IMR-90 (cell line): ENCODE results near the gene FAM110D.

Experiments
- BHLHE40 ChIP-seq: fragments of 150-350 bp; IDR thresholded peaks from 2 replicates; pipeline ENCODE4 v1.6.1; 2016; ENCODE audit warnings: mild to moderate bottlenecking, low read depth, low read length
- CTCF ChIP-seq: conservative IDR thresholded peaks from 2 replicates; pipeline ENCODE4 v1.5.1; 2012; ENCODE audit warnings: mild to moderate bottlenecking, low read depth, low read length, improper control_type of control experiment
- MAFK ChIP-seq: IDR thresholded peaks from 2 replicates; pipeline ENCODE4 v1.6.1; 2012; ENCODE audit warnings: low read depth, low read length, improper control_type of control experiment
- NFE2L2 ChIP-seq: fragments of 150-350 bp; IDR thresholded peaks from 2 replicates; pipeline ENCODE4 v1.6.1; 2016; ENCODE audit warnings: low read depth, mild to moderate bottlenecking, low read length
- POLR2A ChIP-seq: IDR thresholded peaks from 2 replicates; pipeline ENCODE4 v1.6.1; 2012; ENCODE audit warnings: mild to moderate bottlenecking, low read depth, low read length
- TF ChIP-seq, protein P1 (sequence below): fragments of 150-350 bp; IDR thresholded peaks from 2 replicates; pipeline ENCODE4 v1.6.1; 2017; ENCODE audit warnings: mild to moderate bottlenecking, antibody characterized with exemption, low read length, low read depth

- TF ChIP-seq NFE2L2 (no peak), CTCF (no peak), BHLHE40 (no peak), POLR2A (no peak), MAFK (no peak)
- TF ChIP-seq, protein P1, sequence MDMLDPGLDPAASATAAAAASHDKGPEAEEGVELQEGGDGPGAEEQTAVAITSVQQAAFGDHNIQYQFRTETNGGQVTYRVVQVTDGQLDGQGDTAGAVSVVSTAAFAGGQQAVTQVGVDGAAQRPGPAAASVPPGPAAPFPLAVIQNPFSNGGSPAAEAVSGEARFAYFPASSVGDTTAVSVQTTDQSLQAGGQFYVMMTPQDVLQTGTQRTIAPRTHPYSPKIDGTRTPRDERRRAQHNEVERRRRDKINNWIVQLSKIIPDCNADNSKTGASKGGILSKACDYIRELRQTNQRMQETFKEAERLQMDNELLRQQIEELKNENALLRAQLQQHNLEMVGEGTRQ: no peak
These were observed 9.7 kb downstream of the FAM110D start, which contains the start of gene C1orf232 for GRCh38 chr1:26168410-26169197.
